Neural progenitor cell (in vitro differentiated cells): ENCODE measurements around the gene SIRPA.

Experiments used
- EZH2 ChIP-seq: fragments of 200-600 bp; sonication (generic); IDR thresholded peaks from 2 replicates; pipeline ENCODE4 v1.6.1; 2017; ENCODE audit warnings: antibody characterized with exemption, mild to moderate bottlenecking, moderate library complexity
- EZH2phosphoT487 ChIP-seq: fragments of 200-600 bp; sonication (generic); IDR thresholded peaks from 2 replicates; pipeline ENCODE4 v1.6.1; 2017; ENCODE audit warnings: antibody characterized with exemption
- TF ChIP-seq, protein P1 (sequence below): fragments of 200-600 bp; sonication (generic); IDR thresholded peaks from 2 replicates; pipeline ENCODE4 v1.5.1; 2017; ENCODE audit warnings: antibody characterized with exemption, mild to moderate bottlenecking

DNA sequence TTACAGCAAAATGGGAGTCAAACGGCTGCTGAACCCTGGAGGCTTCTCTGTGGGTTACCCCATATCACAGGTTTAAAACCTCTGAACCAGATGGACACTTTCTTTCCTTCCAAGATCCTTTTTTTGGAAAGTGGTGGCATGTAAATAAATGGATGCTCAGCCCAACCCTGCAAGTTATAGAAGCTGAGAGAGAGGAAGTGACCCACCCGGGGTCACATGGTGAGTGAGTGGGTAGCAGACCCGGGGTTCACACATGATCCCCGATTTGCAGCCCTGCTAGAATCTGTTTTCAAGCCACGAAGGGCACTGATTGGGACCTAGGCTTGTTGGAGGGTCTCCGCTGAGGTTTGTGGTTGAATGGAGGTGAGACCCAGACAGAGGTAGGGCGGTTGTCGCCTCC, 32.0 kb downstream of the SIRPA start:
- TF ChIP-seq, protein P1, sequence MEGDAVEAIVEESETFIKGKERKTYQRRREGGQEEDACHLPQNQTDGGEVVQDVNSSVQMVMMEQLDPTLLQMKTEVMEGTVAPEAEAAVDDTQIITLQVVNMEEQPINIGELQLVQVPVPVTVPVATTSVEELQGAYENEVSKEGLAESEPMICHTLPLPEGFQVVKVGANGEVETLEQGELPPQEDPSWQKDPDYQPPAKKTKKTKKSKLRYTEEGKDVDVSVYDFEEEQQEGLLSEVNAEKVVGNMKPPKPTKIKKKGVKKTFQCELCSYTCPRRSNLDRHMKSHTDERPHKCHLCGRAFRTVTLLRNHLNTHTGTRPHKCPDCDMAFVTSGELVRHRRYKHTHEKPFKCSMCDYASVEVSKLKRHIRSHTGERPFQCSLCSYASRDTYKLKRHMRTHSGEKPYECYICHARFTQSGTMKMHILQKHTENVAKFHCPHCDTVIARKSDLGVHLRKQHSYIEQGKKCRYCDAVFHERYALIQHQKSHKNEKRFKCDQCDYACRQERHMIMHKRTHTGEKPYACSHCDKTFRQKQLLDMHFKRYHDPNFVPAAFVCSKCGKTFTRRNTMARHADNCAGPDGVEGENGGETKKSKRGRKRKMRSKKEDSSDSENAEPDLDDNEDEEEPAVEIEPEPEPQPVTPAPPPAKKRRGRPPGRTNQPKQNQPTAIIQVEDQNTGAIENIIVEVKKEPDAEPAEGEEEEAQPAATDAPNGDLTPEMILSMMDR = no peak
- TF ChIP-seq EZH2 (no peak), EZH2phosphoT487 (no peak)
